Measurements from ENCODE around the gene GPR135.

GPR135 gene

GRCh38 chr14:59422069-59422881 lies 42.9 kb downstream of the GPR135 start:
- DNase-seq: no peak

GRCh38 chr14:59419303-59419702 lies 45.9 kb downstream of the GPR135 start:
- DNase-seq: no peak

- no peak for DNase-seq
Observed at GRCh38 chr14:59417311-59417710, 47.9 kb downstream of the GPR135 start.

GRCh38 chr14:59415836-59416602 lies 49.2 kb downstream of the GPR135 start:
- DNase-seq: no peak
